Fibroblast of gingiva (primary cell): ENCODE results near the gene ASTN2.
A peak's percentile ranks its signal among the peaks of the same experiment; 100 is the strongest.

Source experiments
- DNase-seq: peaks from one replicate; pipeline ENCODE4 v3.0.0-alpha.2; 2011; ENCODE audit warnings: low read depth

Gene ASTN2

DNA sequence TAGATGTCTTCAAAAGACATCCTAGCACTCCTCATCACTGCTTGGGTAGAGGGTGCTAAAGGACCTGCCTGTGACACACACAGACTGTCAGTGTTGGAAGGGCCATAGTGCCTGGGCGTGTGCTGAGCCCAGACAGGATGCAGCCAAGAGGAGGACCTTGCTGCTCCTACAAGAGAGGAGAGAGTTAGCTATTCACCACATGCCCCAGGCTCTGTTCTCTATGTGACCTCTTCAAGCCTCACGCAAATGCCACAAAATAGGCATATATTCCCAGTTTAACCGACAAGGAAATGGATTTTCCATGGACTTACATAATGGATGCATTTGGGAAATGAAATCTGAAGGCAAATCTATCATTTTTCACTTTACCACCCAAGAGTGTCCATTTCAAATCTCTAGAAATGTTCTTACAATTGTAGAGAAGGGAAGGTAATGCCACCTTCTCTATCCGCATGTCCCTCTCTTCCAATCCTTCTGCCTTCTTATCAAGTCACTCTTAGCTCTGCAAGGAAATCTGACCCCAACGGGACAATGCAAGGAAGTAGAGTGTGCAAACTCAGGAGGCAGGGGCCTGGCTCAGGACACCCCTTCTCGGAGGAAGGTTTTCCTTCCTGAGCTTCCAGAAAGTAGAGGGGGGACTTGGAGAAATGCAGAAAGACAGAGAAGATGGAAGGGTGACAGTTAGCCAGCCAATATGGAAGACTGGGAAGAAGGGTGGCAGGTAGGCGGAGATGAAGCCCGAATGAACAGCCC lies 678.3 kb downstream of the ASTN2 start:
- no peak for DNase-seq

DNA sequence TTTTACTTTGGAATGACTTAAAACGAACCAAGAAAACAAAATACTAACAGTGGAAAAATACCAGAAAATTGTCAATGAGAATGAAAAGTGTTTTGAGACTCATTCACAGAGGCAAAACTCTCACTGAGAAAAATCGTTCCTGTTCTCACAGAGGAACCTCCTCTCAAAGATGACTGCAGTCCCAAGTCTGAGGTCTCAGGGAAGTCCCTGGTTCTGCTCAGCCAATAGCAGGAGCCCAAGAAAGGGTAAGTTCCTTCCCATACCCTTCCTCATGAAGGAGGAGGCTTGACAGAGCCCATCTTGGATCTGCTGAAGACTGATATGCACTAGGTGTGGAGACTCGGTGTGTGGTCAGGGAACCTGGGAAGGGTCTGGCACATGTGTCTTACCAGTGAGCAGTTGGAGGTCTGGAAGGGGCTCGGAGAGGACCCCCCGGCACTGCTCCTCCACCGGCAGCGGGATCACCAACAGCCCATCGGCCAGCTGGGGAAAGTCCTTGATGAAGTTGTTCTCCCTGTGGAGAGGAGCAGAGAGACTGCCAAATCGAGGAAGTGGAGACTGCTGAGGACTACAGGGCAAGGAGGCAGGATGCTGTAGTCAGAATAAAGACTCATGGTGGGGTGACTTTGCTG lies 681.7 kb downstream of the ASTN2 start:
- no peak for DNase-seq

DNA sequence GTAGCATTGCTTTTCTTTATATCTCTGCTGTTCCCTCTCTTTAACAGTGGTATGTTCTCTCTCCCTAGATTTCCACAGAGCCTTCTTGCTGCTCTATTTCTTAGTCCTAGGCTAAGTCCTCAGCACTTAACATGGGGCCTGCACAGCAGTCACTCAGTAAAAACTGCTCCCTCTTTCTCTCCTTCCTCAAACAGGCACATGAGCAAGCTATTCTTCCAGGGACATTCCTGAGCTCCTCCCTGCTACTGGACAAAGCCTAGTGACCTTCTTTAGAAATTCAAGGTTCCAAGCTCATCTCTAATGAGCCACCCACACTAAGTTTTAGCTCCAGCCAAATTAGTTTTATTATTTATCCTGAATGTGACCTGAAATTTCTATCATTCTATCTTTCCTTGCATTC lies 688.3 kb downstream of the ASTN2 start:
- DNase-seq = no peak

DNA sequence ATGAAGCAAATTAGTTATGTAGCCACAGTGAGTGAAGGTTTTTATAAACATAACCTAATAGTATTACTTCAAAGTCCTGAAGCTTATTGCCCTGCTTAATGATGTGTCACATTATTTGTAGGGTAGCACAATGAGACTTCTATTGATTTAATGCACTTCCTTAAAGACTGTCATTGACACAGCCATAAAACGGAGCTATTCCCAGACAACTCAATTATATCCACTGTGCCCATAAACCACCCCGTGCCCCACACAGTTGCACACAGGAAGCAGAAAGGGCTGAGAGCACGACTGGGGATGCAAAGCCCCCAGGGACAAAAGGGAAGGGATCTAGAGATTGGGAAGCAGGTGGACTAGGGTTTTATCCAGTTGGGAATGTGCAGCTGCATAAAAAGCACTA lies 690.7 kb downstream of the ASTN2 start:
- DNase-seq = no peak

DNA sequence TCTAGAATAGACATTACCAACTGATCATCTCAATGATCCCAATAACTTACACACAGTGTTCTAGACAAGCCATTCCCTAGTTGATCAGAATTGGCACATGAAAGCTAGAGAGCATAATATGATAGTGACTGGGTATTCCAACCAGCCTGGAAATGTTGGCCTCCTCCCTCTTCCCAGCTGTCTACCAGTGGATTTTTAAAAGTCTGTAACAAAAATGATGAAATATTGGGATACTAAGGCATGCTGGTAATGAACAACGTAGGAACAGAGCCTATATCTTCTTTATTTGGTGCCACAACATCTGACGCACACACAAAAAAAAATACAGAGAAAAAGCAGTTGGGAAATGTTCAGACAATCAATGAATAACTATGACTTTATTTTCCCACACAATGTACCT lies 692.9 kb downstream of the ASTN2 start:
- DNase-seq = no peak

DNA sequence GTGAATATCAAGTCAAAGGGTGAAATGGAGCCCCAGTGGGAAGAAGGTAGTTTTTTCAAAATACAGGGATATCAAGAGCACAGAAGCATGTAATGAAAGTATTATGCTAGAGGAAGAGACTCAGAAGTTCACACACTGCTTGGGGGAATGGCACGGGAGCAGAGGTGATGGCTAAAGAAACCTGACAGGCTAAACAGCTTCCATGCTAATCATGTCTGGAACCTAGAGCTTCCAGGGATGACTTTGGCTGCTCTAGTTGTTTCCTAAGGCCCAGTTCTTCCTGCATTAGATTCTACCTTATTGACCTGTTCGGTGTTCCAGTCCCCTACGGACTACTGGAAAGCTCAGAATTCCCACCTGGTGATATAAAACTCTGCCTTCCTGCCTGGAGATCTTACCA lies 693.4 kb downstream of the ASTN2 start:
- DNase-seq = no peak

DNA sequence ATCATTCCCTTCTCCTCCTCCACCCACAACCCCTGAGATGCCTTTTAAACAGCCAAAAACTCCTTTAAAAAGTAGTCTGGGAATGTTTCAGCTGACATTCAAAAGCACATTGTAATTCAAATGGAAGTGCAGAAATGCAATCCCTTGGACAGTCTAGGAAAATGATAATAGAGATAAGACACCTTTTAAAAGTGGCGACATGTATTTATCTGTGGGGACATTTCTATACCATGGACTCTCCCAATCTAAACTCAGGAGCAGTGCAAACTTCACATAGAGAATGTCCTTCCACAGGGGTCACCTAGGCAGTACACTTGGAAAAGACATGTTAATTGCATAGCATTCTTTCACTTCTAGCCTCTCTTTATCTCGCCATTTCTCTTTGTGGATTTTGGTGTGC lies 694.7 kb downstream of the ASTN2 start:
- no peak for DNase-seq

DNA sequence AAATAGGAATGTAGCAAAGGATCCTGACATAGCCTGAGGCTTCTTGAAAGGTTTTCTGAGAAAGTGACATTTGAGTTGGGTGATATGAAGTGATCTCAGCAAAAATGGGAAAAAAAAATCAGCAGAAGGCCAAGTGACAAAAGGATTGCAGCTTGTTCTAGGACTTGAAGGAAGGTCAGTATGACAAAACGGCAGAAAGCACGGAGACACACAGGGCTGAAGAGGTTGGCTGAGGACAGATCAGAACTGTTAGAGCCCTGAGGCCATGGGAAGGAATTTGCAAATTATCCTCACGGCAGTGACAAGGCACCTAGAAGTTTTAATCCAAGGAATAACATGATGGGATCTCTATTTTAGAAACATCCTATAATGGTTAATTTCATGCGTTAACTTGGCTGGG lies 696.7 kb downstream of the ASTN2 start:
- no peak for DNase-seq

DNA sequence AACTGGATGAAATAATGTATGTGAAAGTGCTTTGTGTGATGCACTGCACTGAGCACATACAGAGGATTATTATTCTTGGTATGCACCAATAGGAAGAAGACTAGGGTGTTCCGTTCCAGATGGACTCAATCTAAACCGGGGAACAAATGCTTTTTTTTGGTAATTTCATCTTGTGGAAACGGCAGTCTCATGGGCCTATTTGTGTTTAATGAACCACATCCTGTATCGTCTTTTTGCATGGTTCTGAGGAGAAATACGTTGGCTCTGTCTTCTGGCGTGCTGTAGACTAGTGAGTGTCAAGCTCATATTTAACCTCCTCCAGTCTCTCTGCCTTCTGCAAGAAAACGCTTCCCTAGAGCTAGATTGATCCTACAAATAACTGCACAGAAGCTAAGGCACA lies 697.7 kb downstream of the ASTN2 start:
- peak; percentile 80 for DNase-seq

DNA sequence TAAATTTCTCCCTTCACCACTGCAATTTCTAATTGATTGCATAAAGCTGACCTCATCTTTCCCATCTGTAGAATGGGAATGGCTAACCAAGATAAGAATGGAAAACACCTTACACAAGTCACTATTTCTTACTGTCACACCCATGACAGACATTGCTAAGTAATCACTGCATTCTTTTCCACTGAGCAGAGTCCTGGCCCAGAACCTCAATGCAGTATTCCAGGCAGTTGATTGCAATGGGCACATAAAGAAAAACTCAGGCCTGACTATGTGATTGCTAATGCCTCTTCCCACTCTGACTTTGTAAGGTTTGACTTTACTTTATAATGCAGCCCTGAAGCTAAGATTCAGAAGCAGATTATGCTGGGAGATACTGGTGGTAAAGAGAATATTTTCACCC lies 698.4 kb downstream of the ASTN2 start:
- no peak for DNase-seq

DNA sequence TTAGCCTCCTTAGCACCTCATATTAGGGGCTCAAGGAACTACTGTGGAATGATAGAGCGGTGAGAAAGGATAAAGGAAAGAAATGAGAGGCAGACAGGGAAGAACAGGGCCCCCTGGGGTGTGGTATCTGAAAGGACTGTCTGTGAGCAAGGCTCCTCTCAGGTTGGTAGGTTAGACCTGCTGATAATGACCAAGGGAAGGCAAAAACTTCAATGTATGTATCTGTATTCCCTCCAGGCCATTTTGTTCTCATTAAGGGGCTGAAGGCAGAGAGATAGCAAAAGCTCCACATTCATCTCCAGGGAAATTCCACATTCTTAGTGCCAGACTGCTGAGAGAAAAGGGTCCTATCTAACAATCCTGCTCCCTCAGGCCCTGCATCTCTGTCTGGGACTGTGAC lies 699.1 kb downstream of the ASTN2 start:
- no peak for DNase-seq

DNA sequence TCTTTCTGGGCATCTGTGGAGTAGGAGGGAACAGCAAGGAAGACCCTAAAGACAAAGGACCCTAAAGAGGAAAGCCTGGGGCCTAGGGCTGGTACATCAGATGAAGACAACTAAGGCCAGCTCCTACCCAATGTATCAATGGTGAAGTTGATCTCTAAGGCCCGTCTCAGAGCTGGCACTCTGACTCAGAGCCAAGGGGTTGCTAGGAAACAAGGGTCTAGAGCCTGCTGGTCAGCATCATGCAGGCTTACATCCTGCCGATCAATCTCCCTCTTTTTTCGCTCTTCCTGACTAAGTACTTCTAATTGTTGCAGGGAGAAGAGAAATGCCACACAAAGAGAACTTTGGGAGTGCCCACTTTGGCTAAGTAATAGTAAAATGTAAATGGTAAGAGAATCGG lies 701.6 kb downstream of the ASTN2 start:
- DNase-seq = no peak

DNA sequence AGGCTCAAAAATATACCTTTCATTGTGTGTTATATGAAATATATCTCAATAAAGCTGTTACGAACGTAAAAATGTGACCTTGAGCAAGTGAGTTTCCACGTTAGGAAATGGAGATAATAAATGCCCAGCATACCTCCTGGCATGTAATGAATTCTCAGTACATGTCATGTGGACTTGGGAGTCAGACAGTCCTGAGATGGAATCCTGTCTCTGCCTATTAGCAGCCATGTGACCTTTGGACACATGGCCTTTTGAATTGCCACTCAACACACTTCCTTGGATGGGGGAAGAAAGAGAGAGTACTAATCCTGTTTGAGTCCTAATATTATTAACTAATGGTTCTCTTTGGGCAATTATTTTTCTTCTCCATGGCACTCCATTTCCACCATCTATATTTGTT lies 702.1 kb downstream of the ASTN2 start:
- DNase-seq = no peak

DNA sequence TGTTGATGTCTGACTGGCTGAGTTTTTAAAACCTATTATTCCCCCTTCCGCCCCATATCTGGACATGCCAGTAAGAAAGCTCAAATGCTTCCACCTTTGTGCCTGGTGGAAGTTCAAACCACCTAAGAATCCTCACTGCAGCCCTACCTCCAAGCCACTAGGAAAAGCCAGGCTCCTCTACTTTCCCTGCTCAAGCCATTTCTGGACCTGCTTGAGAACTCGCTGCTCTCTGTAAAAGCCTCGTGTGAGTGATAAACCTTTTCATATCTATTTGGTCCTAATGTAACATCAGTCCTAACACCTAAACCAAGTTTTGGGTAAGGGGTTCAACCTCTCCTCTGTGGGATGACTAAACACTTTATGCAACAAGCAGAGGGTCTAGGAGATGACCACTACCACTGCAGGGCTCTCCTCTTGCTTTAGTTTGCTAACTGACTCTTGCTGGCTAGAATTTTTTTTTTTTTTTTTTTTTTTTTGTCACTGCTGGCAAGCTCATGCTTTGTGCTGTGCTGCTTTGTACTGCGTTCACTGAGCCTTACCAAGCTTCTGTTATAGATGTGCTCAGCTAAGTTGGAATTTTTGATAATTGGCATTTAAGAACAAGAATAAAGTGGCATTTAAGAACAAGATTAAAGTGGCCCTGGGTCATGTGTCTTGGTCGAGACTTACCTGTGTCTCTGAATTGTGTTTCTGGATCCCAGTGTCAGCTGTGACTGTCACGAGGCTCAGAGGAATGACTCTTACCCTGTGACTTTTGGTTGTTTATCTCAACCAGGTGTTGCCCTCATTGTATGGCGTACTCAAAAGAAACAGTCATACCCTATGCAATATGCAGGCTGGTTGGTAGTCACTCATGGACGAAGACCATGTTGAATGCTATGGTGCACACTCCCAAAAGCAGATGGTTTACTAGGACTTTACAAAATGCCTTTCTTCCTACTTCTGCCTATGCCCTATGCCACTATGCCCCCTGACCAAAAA lies 708.3 kb downstream of the ASTN2 start:
- no peak for DNase-seq

DNA sequence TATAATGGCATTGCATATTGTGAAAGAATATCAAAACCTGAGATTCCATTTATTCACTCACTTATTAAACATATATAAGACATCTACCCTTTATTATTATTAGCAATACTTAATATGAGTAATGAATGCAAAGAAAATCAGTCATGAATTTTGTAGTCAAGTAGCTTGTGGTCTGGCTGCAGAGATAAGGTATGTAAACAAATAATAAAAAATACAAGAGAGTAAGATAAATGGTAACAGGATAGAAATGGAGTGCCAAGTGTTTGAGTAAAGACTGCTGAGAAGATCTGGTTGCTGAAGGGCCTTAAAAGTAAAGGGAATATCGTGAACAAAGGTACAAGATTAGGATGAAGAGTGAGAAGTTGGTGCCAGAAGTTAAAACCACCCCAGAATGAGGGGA lies 709.3 kb downstream of the ASTN2 start:
- no peak for DNase-seq

DNA sequence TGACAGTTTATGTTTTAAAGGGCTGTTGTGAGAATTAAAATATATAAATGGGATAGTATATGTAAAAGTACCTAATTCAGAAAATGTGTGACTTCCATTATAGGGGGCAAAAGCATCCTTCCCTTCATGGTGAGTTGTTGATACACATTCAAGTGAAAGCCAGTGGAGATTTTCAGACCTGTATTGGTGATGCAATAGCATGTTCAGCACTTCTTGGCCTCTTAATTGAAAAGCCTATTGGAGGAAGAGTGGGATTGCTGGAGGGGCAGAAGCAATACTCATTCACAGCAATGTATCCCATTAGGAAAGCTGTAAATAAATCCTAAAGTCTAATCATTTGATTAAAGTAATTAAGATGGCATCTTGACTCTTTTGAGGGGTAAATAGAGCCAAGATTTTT lies 710.4 kb downstream of the ASTN2 start:
- no peak for DNase-seq

DNA sequence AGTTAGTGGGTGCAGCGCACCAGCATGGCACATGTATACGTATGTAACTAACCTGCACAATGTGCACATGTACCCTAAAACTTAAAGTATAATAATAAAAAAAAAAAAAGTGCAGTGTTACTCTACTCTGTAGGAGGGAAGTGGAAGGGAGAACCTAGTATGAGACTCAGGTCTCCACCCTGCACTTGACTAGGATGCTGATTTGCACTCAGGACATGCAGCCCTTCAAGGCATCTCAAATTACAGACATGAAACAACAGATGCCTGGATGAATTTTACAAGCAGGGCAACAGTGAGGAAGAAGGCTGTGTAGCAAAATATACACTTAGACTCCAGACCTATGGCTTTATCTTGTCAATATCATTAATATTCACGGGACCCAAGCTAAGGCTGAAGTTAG lies 711.2 kb downstream of the ASTN2 start:
- no peak for DNase-seq

DNA sequence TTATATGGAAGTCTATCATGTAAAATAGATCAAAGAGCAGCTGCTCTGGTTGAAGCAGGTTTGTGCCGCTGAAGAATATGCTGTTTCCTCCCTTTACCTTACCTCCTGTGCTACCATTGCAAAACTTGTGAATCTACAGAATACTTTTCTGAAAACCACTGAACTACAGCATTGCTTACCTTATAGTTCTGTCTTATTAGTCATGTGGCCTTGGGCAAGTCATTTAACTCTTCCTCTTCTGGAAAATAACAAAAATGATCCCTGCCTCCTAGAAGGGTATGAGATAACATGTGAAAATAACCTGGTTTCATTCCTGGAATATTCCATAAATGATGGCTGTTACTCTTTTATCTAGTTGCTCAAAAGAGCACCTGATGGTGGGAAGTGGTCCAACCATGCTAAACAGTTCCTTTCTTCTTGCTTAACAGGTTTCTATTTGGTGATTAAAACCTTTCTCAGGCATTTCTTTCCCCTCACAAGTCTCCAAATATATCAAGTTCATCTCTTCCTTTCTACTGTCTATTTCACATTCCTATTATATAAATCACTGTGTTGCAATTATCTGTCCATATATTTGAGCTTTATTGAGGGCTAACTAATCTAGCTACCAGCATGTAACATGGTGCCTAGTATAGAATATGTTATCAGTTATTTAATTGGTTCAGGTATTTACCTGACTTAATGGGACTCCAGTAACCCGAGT lies 712.8 kb downstream of the ASTN2 start:
- DNase-seq = no peak

DNA sequence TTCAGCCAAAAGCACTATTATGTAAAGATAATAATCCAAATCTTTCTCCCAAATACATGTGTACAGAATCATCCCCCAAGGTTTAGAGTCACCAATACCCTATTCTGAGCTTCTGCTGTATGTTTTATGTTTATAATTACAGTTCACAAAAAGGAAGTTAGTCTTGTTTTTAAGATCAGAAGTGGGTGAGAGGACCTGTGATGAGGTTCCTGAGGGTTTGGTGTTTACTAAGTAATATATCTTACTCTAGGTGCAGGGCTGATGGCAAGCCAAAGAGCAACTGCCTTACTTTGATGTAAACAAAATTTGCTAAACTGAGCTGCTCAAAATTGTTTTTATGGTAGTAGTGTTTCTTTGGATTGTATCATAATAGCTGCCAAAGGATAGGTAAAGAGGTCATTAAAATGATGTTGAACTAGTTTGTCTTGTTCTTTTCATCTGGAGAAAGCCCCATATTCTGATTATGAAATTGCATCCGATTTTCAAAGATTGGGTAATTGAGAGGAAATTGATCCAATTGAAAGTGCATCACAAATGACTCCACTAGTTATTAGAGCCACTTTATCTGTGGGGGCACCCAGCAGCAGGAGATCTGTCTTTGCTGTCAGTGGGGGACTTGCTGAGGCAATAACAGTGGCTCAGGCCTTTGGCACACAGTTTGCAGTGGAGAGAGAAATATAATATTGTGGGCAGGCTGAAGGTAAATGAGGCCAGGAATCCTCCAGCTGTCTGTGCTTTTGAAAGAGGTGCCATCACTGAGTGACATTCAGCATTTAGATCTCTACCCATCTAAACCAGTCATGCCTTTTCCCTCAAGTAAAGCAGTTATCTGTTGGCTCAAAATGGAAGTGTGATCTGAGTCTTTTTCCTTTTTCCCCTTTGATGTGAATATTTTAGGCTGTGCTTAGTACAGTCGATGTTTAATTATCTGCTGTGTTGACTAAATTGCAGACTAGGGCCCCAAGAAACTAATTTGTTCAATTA lies 713.7 kb downstream of the ASTN2 start:
- DNase-seq = no peak

DNA sequence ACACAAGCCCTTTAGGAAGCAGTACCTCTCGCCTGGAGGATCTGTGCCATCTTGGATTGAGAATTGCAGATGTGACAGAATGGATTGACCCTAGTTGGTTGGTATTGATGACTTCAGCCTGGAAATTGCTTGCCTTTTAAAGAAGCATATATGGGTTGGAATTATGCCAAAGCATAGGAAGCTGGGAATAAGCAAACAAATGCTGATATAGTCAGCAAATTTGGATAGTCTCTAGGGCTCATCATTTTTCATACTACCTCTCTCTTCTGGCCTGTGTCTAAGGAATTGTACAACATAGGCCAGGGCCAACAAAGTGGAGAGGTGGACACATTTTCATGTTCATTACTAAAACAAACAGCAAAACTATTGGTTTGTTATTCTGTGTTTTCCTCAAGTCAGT lies 714.6 kb downstream of the ASTN2 start:
- no peak for DNase-seq

DNA sequence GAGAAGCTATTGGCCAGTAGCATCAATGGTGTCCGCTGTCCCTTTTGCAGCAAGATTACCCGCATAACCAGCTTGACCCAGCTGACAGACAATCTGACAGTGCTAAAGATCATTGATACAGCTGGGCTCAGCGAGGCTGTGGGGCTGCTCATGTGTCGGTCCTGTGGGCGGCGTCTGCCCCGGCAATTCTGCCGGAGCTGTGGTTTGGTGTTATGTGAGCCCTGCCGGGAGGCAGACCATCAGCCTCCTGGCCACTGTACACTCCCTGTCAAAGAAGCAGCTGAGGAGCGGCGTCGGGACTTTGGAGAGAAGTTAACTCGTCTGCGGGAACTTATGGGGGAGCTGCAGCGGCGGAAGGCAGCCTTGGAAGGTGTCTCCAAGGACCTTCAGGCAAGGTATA lies 717.0 kb downstream of the ASTN2 start:
- no peak for DNase-seq
